NCI-H446 (cell line): ENCODE results near the gene CSTF1.
"Not testable (repeated sequence)": the region's sequence is repeated elsewhere in the genome, so short reads cannot be mapped to it uniquely, and the experiment has no call there.

Source experiments
- DNase-seq, 2 experiments: peaks; one replicate each; lab custom pipeline; 2025; lab: John Stamatoyannopoulos, UW

The CSTF1 gene

GRCh38 chr20:56409521-56409920 lies 17.1 kb downstream of the CSTF1 start:
- no peak for DNase-seq

DNA sequence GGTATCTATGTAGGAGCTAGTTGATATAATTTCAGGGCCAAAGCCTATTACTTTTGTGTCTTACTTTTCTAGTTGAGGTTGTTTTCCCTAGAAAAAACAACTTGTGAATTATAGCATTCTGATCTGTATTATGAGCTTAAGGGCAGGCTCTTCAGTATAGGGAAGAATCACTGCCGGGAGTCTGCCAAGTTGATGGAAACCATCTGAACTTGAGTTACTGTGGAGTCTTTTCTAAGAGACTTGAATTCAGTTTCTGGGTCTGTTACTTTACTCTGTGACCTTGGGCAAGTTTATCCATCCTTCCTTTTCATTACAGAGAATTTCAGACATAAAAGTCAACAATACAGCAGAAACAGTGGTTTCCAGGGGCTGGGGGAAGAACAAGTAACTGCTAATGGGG lies 17.5 kb downstream of the CSTF1 start:
- no peak for DNase-seq

GRCh38 chr20:56411287-56411686 lies 18.8 kb downstream of the CSTF1 start:
- DNase-seq = not testable (repeated sequence)

GRCh38 chr20:56411759-56412472 lies 19.5 kb downstream of the CSTF1 start, which contains the start of gene CASS4:
Gene CASS4 (plus strand): TSS chr20:56412260. CDS start chr20:56412459, 199 bp downstream.
- no peak for DNase-seq

- DNase-seq = no peak
Measured at GRCh38 chr20:56412473-56412790, 20.0 kb downstream of the CSTF1 start.

DNA sequence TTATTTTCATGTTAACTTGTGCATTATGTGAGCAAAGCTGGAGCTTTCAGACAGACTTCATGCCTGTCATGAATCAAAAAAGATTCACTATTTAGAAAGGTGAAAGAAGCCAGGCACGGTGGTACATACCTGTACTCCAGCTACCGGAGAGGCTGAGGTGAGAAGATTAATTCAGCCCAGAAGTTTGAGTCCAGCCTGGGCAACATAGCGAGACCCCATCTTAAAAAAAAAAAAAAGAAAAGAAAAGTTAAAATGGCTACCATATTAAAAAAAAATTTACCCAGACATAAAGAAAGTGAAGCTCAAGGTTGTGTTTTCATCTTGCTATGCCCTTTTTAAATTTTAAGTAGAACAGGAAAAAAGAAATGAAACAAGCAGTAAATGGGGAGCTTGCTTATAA lies 20.5 kb downstream of the CSTF1 start:
- DNase-seq = no peak

DNA sequence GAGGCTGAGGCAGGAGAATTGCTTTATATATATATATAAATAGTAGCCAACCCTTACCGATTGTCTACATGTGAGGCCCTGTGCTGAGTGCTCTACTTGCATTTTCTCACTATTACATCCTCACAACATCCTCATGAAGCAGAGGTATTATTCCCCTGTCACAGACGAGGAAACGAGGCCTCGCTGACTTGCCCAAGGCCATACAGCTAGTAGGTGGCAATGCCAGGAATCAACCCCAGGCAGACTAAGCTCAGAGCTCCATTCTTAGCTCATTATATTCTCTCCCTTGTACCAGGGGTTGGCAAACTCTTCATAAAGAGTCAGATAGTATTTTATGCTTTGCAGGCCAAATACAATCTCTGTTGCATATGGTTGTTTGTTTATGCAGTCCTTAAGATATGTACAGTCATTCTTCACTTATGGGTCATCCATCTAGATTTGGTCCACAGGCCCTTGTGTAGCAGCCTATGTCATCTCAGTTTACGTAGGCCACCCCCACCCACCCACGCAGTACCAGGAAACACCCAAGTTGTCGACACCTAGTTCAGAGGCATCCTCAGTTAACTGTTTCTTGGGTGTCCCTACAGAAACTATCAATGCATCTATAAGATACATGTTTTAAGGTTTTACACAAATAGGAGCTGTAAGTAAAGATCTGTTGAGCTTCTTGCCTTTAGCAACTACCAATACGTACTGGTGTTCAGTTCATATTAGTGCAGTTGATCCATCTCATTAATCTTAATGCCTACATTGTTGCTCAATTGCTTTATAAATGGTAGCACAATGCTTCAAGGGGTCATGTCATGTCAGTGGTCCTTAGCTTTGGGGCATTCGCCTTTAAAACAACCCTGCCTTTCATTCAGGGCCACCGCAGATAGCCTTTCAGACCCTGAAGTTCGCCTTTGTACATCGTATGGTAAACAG lies 22.7 kb downstream of the CSTF1 start:
- DNase-seq = no peak

DNA sequence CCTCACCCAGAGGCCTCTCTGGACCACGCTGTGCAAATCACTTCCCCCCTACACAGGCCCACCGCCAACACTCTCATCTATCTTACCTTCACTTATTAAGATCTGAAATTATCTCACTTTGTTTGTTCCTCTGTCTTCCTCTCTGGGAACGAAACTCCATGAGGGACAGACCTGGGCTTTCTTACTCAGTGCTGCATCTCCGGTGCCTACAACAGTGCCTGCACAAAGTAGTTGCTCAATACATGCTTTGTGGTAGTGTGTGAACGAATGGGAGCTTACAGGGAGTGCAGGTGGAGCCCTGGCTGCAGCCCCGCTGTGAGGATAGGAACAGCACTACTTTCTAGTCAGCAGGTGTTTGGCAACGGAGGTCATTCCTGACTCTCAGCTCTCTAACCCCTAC lies 25.0 kb downstream of the CSTF1 start:
- no peak for DNase-seq

DNA sequence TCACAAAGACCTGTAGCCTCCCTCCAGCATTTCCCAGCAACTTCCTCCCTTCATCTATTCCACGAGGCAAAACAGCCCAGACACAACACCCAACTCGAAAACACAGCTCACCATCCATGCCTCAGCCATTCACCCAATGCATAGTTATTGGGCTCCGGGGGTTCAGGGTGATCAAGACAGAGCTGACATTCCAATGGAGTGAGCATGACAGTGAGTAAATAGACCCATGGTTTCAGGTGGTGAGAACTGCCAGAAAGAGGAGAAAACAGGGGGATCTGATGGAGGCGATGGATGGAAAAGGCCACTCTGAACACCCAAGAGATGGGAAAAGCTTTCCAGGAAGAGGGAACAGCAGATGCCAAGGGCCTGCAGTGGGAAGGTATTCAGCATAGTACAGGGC lies 25.5 kb downstream of the CSTF1 start:
- DNase-seq = no peak

DNA sequence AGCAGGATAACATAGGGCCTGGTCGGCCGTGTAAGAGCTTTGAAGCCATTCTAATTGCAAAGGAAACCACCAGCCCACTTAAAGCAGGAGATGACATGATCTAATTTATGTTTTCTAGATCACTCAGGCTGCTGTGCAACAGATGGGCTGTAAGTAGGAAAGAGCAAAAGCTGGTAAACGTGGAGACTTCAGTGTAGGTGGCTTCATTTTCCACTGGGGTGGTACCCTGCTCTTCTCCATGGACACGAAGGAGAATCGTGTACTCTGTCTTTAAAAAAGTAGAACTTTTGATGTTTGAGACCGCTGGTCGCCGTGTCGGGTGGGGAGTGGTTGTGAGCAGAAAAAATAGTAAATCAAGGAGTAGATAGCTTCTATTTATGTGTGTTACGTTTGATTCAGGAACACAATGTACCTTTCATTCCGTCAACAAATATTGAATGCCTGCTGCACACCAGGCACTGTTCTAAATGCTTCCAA lies 26.0 kb downstream of the CSTF1 start:
- no peak for DNase-seq

DNA sequence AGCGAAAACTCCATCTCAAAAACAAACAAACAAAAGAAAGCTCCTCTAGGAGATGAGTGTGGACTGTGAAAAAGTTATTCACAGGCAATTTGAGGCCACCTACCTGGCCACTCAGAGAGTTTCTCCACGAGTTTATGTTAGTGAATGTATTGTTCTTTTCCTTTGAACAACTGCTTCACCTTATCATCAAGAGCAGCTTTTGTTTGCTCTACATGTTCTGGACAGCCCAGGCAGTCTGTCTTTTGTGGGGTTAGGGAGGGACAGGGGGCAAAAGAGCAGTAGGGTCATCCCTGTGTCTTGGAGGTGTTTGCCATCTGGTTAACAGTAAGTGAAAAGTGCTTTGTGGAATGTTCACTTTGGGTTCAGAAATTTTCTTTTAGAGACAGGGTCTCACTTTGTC lies 27.6 kb downstream of the CSTF1 start:
- no peak for DNase-seq

DNA sequence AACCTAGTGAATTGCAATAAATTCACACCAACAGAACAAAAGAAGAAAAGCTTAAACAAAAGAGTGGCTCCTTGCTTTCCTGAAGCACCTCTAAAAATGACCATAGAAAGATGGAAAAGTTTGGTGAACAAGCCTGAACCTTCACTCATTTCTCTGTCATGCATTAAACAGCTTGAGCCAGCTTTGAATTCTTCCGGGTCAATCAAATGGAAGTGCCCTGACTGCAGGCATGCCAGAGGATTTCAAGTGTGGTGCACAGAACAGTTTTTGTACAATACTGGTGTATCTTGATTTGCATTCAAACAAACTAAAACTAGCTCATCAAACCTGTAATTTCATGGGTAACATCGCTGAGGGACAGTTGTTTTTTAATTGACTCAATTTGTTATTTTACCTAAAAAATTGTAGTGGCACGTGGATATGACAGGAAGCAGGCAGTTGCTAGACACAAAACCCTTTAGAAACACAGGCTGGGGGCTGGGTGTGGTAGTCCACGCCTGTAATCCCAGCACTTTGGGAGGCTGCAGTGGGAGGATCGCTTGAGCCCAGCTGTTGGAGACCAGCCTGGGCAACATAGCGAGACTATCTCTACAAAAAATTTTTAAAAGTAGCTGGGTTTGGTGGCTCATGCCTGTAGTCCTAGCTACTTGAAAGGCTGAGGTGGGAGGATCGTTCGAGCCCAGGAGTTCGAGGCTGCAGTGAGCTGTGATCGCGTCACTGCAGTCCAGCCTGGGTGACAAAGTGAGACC lies 28.7 kb downstream of the CSTF1 start:
- no peak for DNase-seq

- no peak for DNase-seq
Measured at GRCh38 chr20:56422076-56422823, 29.8 kb downstream of the CSTF1 start.

DNA sequence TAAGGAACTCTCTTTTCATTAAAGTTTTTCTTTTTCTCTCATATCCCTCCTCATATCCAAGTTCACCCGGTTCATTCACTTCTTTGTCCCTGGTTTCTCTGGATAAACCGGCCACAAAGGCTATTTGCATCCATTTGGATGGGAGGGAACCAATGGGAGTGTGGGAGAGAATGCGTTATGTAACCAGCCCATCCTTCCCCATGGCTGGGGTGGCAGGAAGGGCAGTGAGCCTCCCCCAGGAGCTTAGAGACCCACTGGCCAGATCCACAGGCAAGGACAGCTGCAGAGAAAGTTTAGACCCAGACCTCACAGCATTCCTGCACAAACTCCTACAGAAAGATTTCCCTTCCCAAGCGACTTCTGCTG lies 30.4 kb downstream of the CSTF1 start:
- DNase-seq = no peak

DNA sequence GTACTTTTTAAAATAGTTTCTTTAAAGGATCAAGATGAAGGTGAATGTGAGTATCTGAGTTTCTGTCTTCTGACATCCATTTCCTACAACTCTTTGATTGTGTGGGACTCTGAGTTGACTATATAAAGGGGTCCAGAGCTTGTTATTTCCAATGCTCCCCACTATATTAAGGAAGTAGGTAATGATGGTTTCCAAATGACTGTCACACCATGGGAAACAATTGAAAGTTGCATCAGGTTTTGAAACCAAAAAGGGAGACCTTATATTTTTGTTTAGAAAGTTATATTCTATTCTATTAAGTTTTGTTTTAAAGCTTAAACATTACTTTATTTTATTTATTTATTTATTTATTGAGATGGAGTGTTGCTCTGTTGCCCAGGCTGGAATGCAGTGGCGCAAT lies 30.8 kb downstream of the CSTF1 start:
- DNase-seq = no peak

GRCh38 chr20:56423886-56424285 lies 31.4 kb downstream of the CSTF1 start:
- no peak for DNase-seq

DNA sequence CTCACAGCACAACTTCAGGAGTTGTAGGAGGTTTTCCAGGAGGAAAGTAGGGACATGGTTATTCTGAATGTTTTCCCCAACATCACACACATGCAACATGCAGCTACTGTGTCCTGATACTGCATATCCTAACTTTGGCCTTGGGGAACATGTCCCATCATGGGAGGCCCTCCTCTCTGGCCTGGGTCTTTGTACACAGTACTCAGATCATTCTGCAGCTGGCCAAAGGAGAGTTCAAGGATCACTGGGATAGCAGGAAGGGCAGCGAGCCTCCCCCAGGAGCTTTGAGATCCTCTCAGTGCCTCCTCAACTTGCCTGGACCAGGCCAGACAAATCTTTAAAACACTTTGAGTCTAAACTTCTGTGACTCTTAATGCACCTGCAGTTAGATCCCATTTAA lies 32.5 kb downstream of the CSTF1 start:
- no peak for DNase-seq

DNA sequence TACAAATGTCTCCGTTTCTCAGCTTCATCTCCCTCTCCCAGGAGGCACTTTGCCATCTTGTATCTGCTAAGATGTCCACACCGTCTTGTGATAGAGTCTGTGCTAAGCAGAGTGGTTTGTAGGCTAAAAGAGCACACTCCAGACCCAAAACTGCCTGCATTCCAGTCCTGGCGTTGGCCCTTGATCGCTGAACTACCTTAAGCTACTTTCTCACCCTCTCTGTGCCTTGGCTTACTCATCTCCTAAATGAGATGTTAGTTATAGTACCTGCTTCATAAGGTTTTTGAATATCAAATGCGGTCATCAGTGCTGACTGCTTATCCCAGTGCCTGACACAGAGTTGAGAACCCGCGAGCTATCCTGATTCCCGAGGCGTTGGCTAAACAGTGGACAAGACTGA lies 33.6 kb downstream of the CSTF1 start:
- no peak for DNase-seq

DNA sequence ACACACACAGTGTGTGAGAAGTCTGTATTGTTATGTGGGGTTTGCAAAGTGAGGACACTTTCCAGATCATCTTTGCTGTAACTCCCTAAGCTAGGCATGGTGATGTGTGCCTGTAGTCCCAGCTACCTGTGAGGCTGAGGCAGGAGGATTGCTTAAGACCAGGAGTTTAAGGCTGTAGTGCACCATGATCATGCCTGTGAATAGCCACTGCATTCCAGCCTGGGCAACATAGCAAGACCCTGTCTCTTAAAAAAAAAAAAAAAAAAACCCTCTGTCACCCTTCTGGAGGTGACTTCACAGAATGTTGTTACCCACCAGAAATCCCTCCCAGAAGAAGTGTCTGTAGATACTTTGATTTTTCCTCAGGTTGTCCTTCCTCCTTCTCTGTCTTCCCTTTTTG lies 34.5 kb downstream of the CSTF1 start:
- no peak for DNase-seq

GRCh38 chr20:56427797-56428196 lies 35.4 kb downstream of the CSTF1 start:
- DNase-seq = no peak

DNA sequence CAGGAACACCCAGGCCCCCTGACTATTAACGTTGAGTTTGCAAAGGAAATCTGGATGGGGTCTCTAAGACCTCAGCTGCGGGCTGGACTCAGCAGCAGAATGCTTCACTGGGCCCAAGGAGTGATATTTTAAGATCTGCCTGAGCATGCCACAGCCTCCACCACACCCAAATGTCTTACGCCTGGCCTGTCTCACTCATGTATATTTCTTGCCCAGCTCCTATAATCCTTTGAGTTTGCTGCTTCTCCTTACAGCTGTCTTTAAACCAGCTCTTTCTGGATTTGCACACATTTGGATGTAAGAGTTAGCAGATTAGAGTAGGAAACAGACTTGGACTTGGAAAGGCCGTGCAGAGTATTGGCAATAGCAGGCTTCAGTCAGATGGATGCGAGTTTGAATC lies 36.0 kb downstream of the CSTF1 start:
- no peak for DNase-seq

DNA sequence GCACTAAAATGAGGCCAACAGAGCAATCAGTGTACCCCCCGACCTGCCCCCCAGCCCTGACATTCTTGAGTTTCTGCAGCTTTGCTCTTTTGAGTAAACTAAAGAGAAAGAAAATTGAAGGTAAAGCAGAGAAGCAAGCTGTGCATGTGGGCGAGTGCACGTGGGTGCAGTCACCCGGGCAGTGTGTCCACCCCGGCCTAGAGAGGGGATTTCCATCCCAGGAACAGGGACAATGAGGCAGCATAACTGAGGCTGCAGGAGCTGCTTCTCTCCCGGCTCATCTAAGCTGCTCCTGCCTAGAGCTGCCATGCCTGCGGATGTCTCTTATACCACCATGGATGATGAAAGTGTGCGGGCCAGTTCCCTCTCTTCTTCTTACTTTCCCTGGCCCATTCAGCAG lies 36.4 kb downstream of the CSTF1 start:
- no peak for DNase-seq
